Gastrocnemius medialis (tissue), 4 donors: ENCODE measurements around the gene MAP3K4. TPM values are rescaled to one million over a fixed set of nuclear protein-coding genes. Genes with fewer than 3 reads are reported as not detected.

Source experiments
- ATAC-seq, 2 donors: fragments of 150-250 bp; one replicate each; pipeline ENCODE4 v1.9.1; 2016
- DNase-seq, 2 donors: peaks; one replicate each; pipeline ENCODE4 v3.0.0-alpha.2; 2019
- H3K27ac ChIP-seq, 4 donors: fragments of 200-600 bp; sonication (generic); 1 replicate in 1 of 4; 2 replicates in 3 of 4; pipeline ENCODE4 v1.5.1; 2016 to 2018; ENCODE audit warnings: mild to moderate bottlenecking in 2 of 4, moderate library complexity in 1 of 4
- H3K27me3 ChIP-seq, 3 donors: fragments of 200-600 bp; sonication (generic) in 2 of 3; 1 replicate in 1 of 3; 2 replicates in 2 of 3; pipeline versions ENCODE4 v1.5.1 to v1.6.0; 2016 to 2019; ENCODE audit warnings: mild to moderate bottlenecking in 1 of 3, moderate library complexity in 1 of 3
- H3K36me3 ChIP-seq, 2 donors: fragments of 200-600 bp; sonication (generic) in 1 of 2; one replicate each; pipeline ENCODE4 v1.5.1; 2017 to 2018
- H3K4me1 ChIP-seq, 2 donors: fragments of 200-600 bp; sonication (generic) in 1 of 2; one replicate each; pipeline ENCODE4 v1.5.1; 2016 to 2017; ENCODE audit warnings: mild to moderate bottlenecking in 2 of 2
- H3K4me3 ChIP-seq, 4 donors: fragments of 200-600 bp; sonication (generic) in 3 of 4; 1 replicate in 1 of 4; 2 replicates in 3 of 4; pipeline ENCODE4 v1.5.1; 2016 to 2019; ENCODE audit warnings: mild to moderate bottlenecking in 2 of 4
- H3K9me3 ChIP-seq, 3 donors: fragments of 200-600 bp; sonication (generic) in 2 of 3; 1 replicate in 1 of 3; 2 replicates in 2 of 3; pipeline ENCODE4 v1.5.1; 2016 to 2019
- CTCF ChIP-seq, 5 experiments: fragments of 450-650 bp in 3 of 5; fragments of 200-600 bp in 2 of 5; sonication (generic) in 2 of 5; IDR thresholded peaks in 4 of 5; conservative IDR thresholded peaks in 1 of 5; 1 replicate in 4 of 5; 2 replicates in 1 of 5; pipeline ENCODE4 v1.5.1; 2016 to 2019; ENCODE audit warnings: antibody characterized with exemption in 5 of 5, mild to moderate bottlenecking in 3 of 5, moderate library complexity in 3 of 5
- POLR2A ChIP-seq, 2 donors: fragments of 450-650 bp; IDR thresholded peaks; one replicate each; pipeline ENCODE4 v1.6.1; 2017; ENCODE audit warnings: antibody characterized with exemption in 2 of 2, mild to moderate bottlenecking in 2 of 2, moderate library complexity in 2 of 2
- in situ Hi-C, 4 donors: fragments of 200-750 bp; cut with MboI; loops; one replicate each; pipeline versions ENCODE4 v1.15.0 to v1.8.0; 2017; ENCODE audit warnings: low sequenced_read_pairs in 4 of 4
- intact Hi-C: fragments of 100-400 bp; cut with DNase I; formaldehyde crosslinking; loops from one replicate; pipeline ENCODE4 v1.15.1; 2023; ENCODE audit warnings: low total_unique reads
- total RNA-seq, 4 donors: library from RNA; depleted of rRNA; stranded (reverse); fragments of >200 nt; gene quantifications; one replicate each; pipeline versions ENCODE4 v1.1.0 to v1.2.3, GENCODE V29; 2016

Gene MAP3K4
- total RNA-seq, 4 donors from 2014 or later = 17.4 to 28.1 (median 23.6) TPM

GRCh38 chr6:160992980-160993314 is 1.4 kb downstream of the MAP3K4 start:
- DNase-seq (no peak), ATAC-seq (no peak)
- TF ChIP-seq POLR2A (IDR thresholded peaks at IDR 0.05) (no peak), CTCF (IDR thresholded peaks at IDR 0.05 in 4 of 5, conservative IDR thresholded peaks at IDR 0.05 in 1 of 5) (no peak)
- H3K4me1 ChIP-seq = peaks cover 18 to 43% of the 10 kb centered on the region in 2 donors
- intact Hi-C loops = loop anchor here (2.0 kb wide), 2 partner anchors 36 to 62 kb away; no protein-coding TSS in a partner anchor
- no peaks in the 10 kb centered on the region for H3K36me3 ChIP-seq
- in situ Hi-C loops = no loop called here
- peak overlapping the region in 2 of 4 donors; percentile 80 to 87 for H3K27ac ChIP-seq
- no peaks in the 10 kb centered on the region for H3K27me3 ChIP-seq
- H3K4me3 ChIP-seq = peak overlapping the region; percentile 69 to 94 (median 93)
- H3K9me3 ChIP-seq = no peaks in the 10 kb centered on the region

GRCh38 chr6:160995271-160995670 is 3.7 kb downstream of the MAP3K4 start:
- Histone ChIP-seq H3K9me3 (no peaks in the 10 kb centered on the region), H3K4me3 (no peak overlapping the region), H3K27me3 (no peaks in the 10 kb centered on the region), H3K27ac (no peak overlapping the region), H3K4me1 (peaks cover 22 to 48% of the 10 kb centered on the region in 2 donors), H3K36me3 (no peaks in the 10 kb centered on the region)
- intact Hi-C loops (no loop called here), in situ Hi-C loops (no loop called here)
- TF ChIP-seq POLR2A (IDR thresholded peaks at IDR 0.05) (no peak), CTCF (IDR thresholded peaks at IDR 0.05 in 4 of 5, conservative IDR thresholded peaks at IDR 0.05 in 1 of 5) (no peak)
- DNase-seq (no peak), ATAC-seq (no peak)

GRCh38 chr6:160996131-160996601 is 4.6 kb downstream of the MAP3K4 start:
- intact Hi-C loops = no loop called here
- Histone ChIP-seq H3K4me1 (peaks cover 23 to 45% of the 10 kb centered on the region in 2 donors), H3K4me3 (no peak overlapping the region), H3K36me3 (no peaks in the 10 kb centered on the region), H3K27ac (no peak overlapping the region), H3K9me3 (no peaks in the 10 kb centered on the region), H3K27me3 (no peaks in the 10 kb centered on the region)
- TF ChIP-seq CTCF (IDR thresholded peaks at IDR 0.05 in 4 of 5, conservative IDR thresholded peaks at IDR 0.05 in 1 of 5) (no peak), POLR2A (IDR thresholded peaks at IDR 0.05) (no peak)
- no peak for ATAC-seq
- no peak for DNase-seq
- in situ Hi-C loops = no loop called here

GRCh38 chr6:160998217-160998616 is 6.6 kb downstream of the MAP3K4 start:
- H3K4me1 ChIP-seq = peaks cover 33 to 47% of the 10 kb centered on the region in 2 donors
- TF ChIP-seq POLR2A (IDR thresholded peaks at IDR 0.05) = no peak
- no peaks in the 10 kb centered on the region for H3K36me3 ChIP-seq
- in situ Hi-C loops (no loop called here), intact Hi-C loops (no loop called here)
- no peak overlapping the region for H3K27ac ChIP-seq
- H3K4me3 ChIP-seq = no peak overlapping the region
- no peaks in the 10 kb centered on the region for H3K9me3 ChIP-seq
- H3K27me3 ChIP-seq = no peaks in the 10 kb centered on the region
- ATAC-seq (no peak), DNase-seq (no peak)

GRCh38 chr6:160998766-160999165 is 7.2 kb downstream of the MAP3K4 start:
- in situ Hi-C loops = no loop called here
- DNase-seq (no peak), ATAC-seq (no peak)
- intact Hi-C loops = no loop called here
- H3K4me3 ChIP-seq = no peak overlapping the region
- peaks cover 31 to 42% of the 10 kb centered on the region in 2 donors for H3K4me1 ChIP-seq
- TF ChIP-seq CTCF (IDR thresholded peaks at IDR 0.05 in 4 of 5, conservative IDR thresholded peaks at IDR 0.05 in 1 of 5) (no peak), POLR2A (IDR thresholded peaks at IDR 0.05) (no peak)
- no peaks in the 10 kb centered on the region for H3K36me3 ChIP-seq
- no peaks in the 10 kb centered on the region for H3K9me3 ChIP-seq
- H3K27ac ChIP-seq = no peak overlapping the region
- no peaks in the 10 kb centered on the region for H3K27me3 ChIP-seq
